ENCODE measurements around the gene HSBP1L1.

The HSBP1L1 gene

GRCh38 chr18:79961527-79962291 is 2.7 kb upstream of the HSBP1L1 start:
- no peak for DNase-seq

DNA sequence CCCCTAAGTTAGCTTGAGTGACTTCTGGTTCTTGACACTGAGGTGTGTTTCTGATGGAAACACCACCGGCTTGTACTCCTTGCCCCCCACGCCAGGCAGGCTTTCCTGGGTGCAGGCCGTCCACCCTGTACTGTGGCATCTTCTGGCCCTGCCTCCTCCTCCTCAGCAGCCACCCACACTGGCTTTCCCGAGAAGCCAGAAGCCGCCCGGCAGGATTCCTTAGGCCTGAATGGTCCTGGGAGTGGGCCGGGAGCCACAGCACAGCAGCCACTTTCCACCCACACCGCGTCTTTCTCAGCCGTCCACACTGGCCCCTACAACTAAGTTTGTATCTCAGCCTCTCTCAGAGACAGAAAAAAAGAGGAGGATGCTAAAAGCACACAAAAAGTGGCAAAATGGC is 2.1 kb upstream of the HSBP1L1 start:
- DNase-seq, result no peak

- DNase-seq, result no peak
Observed at GRCh38 chr18:79962835-79963657, 1.4 kb upstream of the HSBP1L1 start.

DNA sequence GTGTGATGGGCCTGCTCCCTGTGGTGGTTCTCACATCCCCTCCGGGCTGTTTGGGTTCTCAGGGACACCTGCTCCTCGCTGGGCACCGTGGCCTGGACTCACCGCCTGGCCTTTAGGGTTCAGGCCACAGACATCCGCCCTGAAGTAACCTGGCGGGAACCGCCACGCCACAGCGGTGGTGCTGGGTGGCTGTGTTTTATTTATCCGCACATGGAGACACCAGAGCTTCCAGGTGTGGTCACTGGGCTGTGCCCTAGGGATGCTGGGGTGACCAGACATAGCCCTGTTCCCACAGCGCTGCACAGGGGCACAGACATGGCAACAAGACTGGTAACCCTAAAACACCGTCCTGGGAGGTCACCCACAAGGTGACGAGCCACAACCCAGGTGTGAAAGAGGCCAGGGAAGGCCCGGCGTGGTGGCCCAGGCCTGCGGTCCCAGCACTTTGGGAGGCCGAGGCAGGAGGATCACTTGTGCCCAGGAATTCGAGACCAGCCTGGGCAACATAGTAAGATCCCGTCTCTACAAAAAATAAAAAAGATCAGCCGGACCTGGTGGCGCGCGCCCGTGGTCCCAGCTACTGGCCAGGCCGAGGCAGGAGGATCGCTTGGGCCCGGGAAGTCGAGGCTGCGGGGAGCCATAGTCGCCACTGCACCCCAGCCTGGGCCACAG is 649 bp upstream of the HSBP1L1 start:
- no peak for DNase-seq

GRCh38 chr18:79965119-79965902 is 868 bp downstream of the HSBP1L1 start:
- no peak for DNase-seq

DNA sequence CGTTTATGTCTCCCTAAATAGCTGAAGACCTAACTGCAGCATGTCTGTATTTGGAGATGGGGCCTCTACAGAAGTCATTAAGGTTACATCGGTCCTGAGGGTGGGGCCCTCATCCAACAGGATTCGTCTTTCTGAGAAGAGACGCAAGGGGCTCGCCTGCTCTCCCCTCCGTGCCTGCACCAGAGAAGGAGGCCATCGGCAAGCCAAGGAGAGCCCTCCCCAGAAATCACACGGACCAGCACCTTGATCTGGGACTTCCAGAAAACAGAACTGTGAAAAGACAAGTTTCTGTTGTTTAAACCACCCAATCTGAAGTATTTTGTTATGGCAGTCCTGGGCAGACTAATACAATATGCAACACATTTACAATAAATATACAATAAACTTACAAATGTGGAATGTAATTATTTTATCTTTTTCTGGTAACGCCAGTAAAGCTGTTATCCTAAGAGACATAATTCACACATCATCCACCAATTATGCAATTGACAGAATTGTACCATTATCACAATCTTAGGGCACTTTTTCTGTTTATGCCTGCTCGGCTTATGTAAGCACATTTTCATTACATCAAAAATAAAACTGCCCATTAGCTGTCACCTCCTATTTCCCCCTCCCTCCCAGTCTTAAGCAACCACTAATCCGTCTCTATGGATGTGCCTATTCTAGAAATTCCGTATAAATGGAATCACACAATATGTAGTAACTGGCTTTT is 6.1 kb downstream of the HSBP1L1 start:
- DNase-seq, result no peak

GRCh38 chr18:79971211-79971952 is 6.9 kb downstream of the HSBP1L1 start:
- DNase-seq, result no peak

DNA sequence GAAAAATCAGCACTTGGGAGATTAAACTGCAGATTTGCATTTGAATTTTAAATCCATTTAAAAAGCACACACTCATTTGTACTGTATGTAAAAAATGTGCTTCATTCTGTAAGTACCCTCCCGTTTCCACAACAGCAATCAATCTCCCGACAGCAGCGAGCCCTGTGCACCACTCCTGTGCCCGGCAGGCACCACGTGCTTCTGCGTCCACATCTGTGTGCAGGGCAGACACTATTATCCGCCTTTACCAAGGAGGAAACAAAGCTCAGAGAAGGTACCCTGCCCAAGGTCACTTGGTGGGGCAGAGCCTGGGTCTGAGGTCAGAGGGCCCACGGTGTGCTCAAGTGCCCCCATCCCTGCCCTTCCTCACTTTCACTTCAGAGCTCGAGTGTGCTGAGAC is 7.5 kb downstream of the HSBP1L1 start:
- DNase-seq, result no peak

DNA sequence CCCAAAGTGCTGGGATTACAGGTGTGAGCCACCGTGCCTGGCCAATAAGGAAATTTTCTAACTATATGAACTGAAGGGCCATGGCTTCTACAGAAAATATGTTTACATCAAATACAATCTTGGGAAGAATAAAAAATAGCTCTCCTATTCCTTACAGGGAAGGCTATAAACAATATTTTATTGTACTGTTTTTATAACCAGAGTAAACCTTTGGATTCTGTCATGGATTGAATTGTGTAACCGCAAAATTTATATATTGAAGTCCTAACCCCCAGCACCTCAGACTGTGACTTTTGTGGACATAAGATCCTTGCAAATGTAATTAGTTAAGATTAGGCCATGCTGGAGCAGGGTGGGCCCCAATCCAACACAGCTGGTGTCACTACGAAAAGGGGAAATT is 8.3 kb downstream of the HSBP1L1 start:
- no peak for DNase-seq

DNA sequence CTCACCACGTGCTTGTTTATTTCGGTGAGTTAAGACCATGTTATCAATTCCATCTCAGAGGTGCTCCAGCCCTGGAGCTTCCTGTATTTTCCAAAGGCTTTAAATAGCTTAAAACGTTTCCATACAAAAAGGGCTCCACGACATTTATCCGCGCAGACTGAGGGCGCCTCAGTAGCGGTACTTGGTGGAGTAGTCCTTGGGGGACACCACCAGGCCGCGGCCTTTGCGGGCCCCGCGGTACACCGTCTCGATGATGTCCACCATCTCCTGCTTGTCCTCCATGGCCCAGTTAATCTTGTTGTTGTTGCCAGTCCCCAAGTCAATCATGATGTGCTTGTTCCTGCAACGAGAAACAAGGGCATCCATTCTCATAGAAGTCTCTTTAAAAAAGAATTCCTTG is 9.1 kb downstream of the HSBP1L1 start:
- no peak for DNase-seq

GRCh38 chr18:79974025-79974654 is 9.7 kb downstream of the HSBP1L1 start:
- DNase-seq, result no peak

DNA sequence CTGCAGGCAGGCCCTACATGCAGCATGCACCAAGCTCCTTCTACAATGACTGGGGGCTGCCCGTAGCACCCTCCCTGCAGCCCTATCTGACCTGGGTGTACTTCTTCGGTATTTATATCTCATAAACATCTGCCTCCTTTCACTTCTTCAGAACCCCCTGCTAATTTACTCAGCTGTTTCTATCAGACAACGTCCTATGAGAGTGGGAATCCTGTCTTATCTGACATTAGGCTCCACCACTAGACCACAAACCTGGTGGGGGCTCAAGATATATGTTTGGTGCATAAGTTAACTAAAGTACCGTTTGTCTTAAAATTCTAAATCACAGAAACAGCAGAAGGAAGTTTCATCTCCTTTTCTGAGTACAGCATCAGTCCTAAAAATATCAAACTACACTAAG is 10.6 kb downstream of the HSBP1L1 start:
- DNase-seq, result no peak

DNA sequence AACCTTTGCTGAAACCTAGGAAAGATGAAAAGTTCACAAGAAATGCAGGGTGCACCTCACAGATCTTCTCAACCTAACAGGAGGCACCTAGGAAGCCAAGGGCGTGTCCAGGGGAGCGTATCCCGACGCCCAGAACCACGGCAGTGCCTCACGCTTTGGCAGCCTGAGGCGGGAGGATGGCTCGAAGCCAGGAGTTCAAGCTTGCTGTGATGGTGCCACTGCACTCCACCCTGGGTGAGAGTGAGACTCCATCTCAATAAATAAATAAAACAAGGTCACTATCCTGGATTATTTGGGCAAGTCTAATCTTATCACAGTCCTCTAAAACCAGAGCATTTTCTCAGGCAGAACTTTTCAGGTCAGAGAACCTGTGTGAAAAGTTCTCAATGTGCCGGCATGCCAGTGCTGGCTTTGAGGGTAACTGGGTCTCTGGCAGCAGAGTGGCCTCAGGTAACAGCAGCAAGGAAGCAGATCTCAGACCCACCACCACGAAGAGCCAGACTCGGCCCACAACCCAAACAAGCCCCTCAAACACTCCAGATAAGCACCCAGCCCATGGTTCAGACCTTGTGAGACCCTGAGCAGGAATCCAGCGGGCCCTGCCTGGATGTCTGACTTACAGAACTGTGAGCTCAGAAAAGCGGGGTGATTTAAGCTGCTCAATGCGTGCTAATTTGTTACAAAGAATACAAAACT is 11.7 kb downstream of the HSBP1L1 start:
- DNase-seq, result no peak

- DNase-seq, result no peak
Observed at GRCh38 chr18:79979843-79980242, 15.4 kb downstream of the HSBP1L1 start.

- no peak for DNase-seq
Observed at GRCh38 chr18:79980585-79980984, 16.1 kb downstream of the HSBP1L1 start.

DNA sequence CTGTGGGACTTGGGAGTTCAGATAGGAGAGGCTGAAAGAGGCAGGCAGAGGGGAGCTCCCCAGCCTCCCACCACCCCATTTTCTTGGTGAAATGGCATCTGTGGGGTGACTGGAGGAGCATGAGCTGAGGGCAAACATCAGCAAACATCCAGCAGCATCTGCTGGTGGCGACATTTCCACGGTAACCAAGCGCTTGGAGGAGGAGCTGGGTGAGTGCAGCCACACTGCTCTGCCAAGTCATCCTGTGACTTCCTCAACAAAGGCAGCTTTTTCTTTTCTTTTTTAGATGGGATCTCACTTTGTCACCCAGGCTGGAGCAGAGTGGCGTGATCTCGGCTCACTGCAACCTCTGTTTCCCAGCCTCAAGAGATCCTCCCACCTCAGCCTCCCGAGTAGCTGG is 18.3 kb downstream of the HSBP1L1 start:
- DNase-seq, result no peak

GRCh38 chr18:79983253-79983652 is 18.8 kb downstream of the HSBP1L1 start:
- no peak for DNase-seq

- DNase-seq, result peak; percentile 46
Observed at GRCh38 chr18:79983793-79984192, 19.4 kb downstream of the HSBP1L1 start.

DNA sequence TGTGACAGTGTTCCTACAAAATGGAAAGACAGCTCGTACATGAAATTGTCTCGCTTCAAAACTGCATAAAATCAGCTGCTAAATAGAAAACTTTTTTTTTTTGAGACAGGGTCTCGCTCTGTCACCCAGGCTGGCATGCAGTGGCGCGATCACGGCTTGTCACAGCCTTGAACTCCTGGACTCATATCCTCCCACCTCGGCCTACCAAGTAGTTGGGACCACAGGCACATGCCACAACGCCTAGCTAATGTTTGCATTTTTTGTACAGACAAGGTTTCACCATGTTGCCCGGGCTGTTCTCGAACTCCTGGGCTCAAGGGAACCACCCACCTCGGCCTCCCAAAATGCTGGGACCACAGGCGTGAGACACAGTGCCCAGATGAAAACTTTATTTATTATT is 20.7 kb downstream of the HSBP1L1 start:
- DNase-seq, result no peak

- no peak for DNase-seq
Observed at GRCh38 chr18:79986726-79987125, 22.3 kb downstream of the HSBP1L1 start.
